ENCODE data around the gene CAPN11.

CAPN11 gene

DNA sequence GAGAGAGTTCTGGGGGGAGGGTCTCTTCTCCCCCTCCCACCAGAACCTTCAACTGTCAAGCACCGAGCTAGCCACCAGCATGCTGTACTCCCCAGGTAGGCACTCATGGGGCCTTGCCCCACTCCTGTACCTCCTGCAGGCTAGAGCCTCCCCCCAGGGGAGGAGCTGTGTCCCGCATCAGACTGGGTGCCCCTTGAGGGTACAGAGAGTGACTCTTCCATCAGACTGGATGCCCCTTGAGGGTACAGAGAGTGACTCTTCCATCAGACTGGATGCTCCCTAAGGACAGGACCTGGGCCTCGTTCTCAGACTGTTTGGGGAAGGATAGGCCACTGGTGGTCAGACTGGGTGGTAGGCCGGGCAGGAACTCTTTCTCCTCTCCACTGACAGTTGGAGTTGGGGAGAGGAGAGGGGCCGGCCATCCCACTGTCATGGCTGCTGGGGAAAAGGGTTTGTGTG, at the start of gene CAPN11:
Gene CAPN11 (plus strand): TSS at position 51 of the 459 bp plus-strand sequence. CDS start 29 bp downstream, at position 80.
- no peak for DNase-seq (ENCODE audit: low read depth in 2 of 2)

DNA sequence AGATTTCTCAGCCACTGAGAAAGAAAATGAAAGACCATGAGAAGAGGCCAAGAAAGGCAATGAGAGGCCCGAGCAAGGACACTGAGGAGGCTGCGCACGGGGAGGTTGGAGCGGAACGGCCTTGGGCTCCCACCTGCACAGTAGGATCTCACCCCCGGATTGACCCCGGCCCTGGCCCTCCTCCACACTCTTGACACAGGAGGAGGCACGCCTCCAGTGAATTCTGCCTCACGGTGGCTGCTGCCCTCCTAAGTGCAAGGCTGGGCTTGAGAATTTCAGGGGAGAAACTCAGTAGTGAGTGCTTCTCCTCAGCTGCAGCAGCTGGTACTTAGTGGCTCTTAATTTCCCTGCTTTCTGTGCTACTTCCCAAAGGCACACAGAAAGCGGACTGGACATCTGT, 49.4 kb upstream of the CAPN11 start:
- no peak for DNase-seq (ENCODE audit: low read depth in 2 of 2)

DNA sequence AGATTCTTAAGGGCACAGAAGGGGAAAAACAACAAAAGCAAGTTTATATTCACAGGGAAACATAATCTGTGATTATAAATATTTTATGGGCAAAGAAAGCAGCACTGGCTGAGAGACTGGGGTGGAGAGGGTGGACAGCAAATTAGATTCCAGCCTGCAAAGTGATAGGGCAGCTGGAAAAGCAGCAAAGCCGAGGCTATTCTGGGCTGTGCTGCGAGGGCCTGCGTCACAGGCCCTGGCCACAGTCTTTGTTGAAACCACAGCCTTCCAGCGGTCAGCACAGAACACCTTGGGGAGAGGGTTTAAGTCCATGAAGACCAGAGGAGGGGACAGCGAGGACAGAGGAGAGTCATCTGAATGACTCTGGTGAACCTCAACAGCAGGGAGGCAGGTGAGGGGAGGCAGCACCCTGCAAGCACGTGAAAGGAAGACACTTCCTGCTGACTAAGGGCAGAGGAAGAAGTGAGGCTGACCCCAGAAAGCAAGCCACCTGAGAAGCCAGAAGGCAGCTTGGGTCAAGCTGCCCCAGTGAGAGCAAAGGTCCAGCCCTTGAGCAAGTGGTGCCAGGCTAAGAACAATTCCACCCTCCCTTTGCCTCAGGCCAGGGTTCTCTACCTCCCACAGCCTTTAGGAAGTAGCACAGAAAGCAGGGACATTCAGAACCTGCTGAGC, 48.5 kb upstream of the CAPN11 start:
- no peak for DNase-seq (ENCODE audit: low read depth in 2 of 2)

DNA sequence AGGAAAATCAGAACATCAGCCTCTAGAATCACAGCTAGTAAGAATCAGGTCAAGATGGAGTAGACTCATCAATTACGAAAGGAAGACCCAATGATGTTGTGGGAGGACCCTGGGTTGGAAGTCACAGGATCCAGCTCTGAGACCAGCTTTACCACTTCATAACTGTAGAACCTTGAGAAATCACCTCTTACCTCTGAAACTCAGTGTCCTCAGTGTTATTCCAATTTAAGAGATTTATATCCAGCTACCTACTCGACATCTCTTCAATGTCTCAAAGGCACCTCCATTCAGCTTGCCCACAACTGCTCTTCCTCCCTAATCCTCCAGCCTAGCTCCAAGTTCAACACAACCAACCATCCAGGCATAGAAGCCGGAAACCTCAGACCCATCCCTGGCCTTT, 47.7 kb upstream of the CAPN11 start:
- no peak for DNase-seq (ENCODE audit: low read depth in 2 of 2)

DNA sequence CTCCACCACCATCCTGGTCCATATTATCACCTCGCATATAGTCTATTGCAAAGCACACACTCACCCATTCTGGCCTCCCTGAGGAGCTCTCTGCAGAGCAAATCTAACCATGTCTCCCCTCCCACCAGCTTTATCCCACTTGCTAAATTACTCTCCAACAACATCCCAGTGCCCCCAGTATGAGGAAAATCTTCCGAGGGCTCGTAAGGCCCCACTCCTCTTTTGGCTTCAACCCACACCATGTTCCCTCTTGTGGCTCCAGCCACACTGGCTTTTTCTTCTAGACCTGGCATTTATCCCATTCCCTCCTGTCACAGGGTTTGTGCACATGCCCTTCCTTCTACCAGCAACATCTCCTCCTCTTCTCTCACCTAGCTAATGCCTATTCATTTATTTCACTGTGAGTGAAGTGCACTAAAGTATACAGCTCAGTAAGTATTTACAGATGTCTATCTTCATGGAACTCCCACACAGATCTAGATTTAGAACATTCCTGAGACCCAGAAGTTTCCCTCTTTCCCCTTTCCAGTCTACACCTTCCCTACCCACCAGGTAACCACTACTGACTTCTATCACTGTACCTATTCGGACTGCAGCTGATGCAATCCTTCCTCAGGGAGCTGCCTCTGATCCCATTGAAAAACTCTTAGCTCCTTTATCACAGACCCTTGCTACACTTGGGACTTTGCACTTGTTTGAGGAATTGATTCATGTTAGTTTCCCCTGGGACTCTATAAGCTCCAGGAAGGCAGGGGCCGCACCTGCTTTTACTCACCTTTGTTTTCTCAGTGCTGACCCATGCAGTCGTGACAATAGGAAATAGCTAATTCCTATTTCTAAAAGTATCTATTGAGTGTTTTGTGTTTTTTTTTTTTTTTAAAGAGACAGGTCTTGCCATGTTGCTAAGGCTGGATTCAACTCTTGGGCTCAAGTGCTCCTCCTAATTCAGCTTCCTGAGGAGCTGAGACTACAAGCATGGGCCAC, 46.9 kb upstream of the CAPN11 start:
- DNase-seq (ENCODE audit: low read depth in 2 of 2), result no peak

DNA sequence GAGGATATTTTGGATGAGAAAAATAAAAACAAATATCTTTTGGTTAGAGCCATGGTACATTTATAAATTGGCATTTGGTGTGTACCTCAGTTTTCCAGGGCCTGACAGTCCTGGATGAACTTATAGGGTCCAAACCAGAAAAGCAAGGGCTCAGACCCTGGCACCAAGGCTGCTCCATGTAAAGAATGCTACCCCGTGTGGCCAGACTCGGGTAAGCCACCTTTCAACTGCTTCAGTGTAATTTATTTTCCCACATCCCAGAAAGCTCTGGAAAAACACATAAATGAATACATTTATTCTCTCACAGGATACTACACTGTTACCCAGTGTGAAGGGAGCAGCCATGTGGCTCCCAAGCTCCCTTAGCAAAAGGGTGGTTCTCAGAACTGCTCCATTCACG, 45.2 kb upstream of the CAPN11 start:
- no peak for DNase-seq (ENCODE audit: low read depth in 2 of 2)

DNA sequence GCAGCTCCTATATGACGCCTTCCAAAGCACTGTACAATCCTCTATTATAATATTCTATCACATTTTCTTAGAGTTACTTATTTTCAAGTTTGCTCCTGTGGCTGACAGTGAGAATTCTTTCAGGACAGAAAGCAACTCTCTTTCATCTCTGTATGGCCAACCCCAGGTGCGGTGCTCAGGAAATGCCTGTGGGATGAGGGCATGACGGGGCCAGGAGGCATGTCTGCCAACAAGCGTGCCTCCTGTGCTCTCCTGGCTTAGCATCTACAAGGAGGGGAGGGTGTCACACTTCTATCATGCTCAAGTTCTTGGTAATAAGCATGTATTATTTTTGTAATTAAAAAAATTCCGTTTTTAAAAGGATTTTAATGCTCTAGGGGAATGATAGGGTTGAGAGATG, 42.8 kb upstream of the CAPN11 start:
- DNase-seq (ENCODE audit: low read depth in 2 of 2), result no peak

DNA sequence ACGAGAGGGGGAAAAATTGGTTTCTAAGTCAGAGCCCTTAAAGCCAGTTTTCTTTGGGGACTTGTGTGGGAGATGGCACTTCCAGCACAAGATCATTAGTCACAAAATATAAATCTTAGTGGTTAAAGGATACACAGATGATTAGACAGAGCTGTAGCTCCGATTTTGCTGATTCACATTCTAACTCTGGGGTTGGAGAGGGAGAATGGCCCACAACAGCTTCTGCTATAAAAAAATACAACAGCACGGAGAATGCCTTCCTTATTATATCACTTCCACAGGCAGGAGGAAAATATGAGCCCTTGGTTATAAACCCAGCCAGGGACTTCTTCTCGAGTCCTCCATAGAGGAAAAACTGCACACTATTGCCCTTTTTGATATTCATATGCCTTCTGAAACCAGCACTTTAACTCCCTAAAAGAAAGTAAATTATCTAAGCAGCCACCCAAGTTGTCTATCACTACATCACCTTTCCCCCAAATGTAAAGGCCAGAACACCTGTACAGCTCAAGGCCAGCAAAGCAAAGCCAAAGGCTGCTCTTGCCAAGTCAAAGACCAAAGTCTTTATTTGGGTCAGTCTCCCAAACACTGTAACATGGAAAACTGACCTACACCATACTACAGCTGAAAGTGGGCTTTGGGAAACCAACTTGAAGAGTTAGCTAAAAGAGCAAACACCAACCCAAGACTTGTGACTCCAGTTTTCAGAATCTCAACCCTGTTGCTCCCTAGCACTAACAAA, 41.8 kb upstream of the CAPN11 start:
- DNase-seq (ENCODE audit: low read depth in 2 of 2), result no peak

DNA sequence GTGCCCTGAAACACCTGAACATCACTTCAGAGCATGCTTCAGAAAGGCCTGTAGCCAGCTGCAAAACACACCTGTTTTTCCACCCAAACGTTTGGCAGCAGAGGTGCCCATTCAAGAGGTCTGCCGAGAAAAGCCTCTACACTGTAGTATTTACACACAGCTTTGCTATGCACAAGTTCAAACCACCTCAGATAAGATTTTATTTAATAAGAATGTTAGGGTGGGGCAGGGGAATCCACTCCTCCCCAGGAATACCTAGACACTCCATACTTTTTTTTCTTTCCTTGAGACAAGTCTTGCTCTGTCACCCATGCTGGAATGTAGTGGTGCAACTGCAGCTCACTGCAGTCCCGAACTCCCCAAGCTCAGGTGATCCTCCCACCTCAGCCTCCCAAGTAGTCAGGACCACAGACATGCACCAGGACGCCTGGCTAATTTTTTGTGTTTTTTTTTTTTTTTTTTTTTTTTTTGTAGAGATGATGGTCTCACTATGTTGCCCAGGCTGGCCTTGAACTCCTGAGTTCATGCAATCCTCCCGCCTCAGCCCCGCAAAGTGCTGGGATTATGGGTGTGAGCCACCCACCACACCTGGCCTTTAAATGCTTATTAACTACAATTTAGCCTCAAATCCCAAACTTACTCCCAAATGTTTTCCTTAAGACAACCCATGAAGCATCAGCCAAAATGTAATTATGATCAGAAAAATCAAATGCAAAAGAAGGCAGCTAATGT, 41.1 kb upstream of the CAPN11 start:
- DNase-seq (ENCODE audit: low read depth in 2 of 2), result no peak

DNA sequence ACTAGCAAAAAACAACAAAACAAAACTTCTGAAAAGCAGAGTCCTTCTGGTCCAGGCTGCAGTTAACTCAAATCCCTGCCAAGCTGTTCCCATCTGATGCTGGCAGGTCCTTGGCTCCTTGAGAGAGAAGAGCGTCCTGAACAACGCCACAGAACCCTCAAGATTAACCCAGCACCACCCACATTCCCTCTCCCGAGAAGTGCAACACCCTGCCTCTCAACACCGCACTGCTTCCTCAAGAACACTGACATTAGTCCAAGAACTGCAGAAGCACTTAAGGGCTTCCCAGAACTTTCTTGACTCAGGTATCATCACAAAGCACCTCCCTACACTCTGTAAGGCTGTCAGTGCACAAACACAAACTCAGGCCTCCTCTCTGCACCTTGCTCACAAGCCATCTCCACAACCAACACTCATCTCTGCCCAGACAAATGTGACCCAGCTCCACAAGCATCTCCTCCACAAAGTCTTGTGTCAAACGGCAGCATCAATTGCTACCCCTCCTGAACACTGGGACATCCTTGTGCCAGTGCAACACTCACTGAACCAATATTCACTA, 38.8 kb upstream of the CAPN11 start:
- DNase-seq (ENCODE audit: low read depth in 2 of 2), result no peak

DNA sequence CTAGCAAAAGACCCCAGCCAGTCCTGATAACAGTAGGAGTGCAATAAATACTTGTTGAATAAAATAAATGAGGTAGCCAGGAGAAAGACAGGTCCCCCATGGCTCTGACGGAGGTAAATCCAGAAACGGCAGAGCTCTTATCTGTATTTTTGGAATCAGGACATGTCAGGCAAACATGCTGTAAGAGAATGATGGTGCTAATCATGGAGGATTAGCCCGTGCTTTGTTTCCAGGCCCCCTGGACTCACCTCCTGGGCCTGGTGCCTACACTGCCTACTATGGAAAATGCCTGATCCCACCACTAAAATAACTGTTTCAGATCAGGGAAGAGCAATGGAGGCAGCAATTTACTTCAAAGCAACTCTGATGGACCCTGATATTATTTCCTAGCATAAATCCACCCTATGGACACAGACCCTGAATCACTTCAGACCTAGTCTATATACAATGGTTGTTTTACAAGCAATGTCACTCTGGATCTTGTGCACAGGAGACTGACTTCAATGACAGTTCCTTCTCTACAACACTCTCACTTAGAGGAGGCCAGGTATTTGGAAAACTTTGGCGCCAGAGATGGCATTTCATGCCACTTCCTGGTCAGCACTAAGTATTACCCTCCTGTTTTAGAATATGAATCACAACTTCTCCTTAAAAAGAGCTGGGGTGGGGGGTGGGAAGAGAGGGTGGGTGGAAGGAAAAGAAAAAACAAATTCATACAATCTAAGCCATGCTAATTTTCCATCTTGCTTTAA, 37.8 kb upstream of the CAPN11 start:
- no peak for DNase-seq (ENCODE audit: low read depth in 2 of 2)

DNA sequence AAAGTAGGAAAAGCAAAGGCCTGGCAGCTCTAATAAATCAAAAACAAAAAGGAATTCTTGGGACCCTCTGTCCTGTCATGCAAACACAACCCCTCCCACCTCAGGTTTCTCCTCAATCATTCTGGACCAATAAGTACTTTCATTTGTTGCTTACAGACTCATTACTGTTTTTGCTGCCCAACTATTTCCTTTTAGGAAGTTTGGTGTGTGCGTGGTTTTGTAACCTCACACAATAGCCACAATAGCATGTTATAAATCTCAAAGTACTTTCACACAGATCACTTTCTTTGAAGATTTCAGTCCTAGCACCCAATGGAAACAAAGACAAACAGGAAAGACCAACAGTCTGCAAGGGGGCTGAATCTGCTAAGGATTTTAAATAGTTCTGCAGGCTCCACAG, 35.8 kb upstream of the CAPN11 start:
- DNase-seq (ENCODE audit: low read depth in 2 of 2), result no peak

DNA sequence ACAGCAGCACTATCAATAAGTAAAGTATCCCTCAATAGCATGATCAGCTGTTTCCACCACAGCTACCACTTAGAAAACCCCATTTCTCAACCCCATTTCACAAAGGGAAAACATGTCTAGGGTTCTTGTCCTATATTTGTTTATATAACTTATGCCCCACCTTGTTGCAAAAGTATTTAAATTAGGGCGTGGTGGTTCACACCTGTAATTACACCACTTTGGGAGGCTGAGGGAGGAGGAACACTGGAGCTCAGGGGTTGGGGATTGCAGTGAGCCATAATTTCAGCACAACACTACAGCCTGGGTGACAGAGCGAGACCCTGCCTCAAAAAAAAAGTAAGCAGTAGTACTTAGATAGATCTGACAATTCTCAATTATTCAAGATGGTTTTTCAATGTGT, 35.1 kb upstream of the CAPN11 start:
- DNase-seq (ENCODE audit: low read depth in 2 of 2), result no peak

DNA sequence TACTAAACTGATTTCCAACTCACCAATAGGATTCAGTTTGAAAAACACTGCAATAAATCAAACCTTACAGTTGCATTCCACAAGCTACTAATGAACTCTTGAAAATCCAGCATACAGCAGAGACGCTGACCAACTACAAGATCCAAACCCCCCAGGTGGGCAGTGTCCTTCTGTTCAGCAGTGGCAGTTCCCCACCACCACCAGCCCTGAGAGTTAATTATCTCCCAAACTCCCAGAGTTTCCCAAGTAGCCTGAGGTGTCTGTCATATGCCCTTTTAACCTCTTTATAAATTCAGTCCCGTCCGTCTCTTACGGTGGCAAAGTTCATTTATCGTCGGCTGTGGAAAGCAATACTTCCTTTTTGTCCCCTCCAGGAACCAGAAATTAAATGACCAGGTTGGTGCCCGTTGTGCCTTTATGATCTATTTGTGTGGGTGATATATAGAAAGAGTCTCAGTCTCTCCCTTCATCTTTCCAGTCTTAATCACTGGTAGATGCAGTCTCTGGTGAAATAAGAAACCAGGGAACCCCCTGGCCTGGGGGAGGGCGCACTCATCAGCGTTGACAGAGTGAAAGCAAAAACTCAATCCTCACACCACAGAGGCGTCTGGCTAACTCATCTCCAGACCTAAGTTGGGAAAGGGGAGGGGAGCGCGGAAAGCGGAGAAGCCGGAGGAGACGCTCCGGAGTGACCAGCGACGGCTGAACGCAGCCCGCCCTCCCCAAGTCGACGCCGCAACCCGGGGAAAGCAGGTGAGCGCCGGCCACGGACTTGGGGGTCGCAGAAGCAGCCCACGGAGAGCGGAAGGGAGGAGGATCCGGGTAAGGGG, 32.1 kb upstream of the CAPN11 start:
- peak; percentile 60 to 75 for DNase-seq (ENCODE audit: low read depth in 2 of 2)

DNA sequence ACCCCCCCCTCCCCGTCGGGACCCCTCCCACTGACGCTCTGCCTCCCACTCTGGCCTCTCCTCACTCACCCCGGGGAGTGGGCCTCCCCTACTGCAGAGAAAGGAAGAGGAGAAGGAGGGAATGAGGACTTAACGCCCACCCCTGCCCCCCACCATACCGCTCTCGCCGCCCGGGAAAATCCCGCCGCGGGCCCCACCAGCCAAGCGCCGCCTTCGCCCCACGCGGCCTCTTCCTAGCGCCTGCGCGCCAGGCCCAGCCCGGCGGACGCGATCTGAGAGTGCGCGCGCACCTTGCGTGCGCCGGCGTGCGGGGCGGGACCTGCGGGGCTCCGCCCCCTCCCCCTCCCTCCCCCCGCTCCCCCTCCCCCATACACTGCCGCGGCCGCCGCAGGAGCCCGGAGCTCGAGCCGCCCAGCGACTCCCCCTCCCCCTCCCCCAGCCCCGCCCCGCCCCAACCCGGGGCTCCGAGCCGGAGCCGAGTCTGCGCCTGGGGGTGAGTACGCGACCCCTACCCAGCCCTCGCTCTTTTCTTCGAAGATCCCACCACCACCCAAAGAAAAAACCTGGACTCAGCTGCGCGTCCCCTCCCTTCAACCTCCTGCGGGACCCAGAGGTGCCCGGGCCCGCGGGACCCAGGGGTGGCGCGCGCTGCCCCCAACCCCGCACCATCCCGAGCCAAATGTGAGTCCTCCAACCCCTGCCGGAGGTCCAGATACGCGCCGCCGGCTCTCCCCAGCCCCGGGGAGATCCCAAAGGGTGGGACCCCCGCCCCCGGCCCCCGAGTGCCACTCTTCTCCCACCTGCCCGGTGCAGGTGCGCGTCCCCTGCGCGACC, 31.2 kb upstream of the CAPN11 start, which contains the start of the genes MRPL14 and TMEM63B:
Gene MRPL14 (minus strand): TSS at position 267 of the 834 bp plus-strand sequence. CDS start 10,841 bp downstream, outside the sequence.
Gene TMEM63B (plus strand): TSS at position 369 of the 834 bp plus-strand sequence. CDS start 7,031 bp downstream, outside the sequence.
- peak; percentile 80 to 86 for DNase-seq (ENCODE audit: low read depth in 2 of 2)

DNA sequence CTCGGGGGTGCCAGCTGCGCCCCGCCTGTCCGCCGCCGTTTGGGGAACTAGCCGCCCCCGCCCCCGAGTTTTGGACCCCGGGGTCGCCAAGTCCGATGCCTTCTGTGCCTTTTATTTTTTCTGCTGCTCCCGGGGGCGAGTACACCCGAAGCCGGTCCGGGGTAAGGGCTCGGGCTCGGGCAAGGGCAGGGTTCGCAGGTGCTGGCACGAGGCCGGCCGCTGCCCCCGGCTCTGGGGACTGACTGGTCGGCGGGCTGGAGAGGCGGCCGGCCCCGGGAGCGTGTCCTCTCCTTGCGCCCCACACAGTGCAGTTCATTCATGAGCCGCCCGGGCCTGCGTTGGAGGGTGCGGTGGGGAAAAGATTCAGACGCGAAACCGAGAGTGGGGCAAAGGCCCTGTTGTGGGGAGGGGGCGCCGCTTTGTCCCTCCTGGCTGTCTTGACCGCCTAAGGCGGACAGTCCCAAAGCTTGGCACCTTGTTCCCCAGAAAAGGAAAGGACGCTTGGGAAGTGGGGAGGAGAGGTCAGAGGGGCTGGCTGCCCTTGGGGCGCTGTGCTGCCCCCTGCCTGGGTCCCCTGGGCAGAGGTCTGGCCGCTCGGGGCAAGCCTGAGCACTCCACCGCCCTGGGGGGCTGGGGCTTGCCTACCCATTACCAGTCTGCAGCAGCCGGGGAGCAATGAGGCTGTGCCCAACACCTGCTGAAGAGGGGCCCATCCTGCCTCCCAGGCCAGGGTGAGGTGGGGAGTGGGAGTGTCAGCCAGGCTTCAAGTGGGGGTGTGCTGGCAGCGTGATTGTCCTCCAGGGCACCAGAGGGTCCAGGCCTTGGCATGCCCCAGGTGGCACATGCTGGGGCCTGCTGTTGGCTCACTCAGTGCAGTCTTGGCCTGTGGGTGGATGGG, 30.4 kb upstream of the CAPN11 start:
- peak in 1 of 2 donors; percentile 15 for DNase-seq (ENCODE audit: low read depth in 2 of 2)

DNA sequence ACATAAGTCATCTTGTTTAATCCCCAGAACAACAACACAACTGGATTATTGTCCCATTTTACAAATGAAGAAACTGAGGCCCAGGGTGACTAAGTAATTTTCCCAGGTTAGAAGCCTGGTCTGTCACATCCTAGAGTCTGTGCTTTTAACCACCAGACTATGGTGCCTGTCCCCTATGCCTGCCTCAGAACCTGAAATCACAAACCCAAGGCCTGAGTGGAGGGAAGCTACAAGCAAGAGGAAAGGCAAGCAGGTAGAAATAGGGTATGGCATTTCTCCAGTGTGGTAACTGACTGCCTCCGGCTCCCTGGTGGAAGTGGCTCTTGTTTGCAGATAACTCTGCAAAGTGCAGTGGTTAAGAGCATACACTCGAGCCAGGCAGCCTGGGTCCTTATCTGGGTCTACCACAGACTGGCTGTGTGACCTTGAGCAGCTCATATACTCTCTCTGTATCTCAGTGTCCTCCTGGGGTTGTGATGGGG, 28.7 kb upstream of the CAPN11 start:
- no peak for DNase-seq (ENCODE audit: low read depth in 2 of 2)

All from stimulated activated CD8-positive, alpha-beta memory T cell treated with anti-CD3 and anti-CD28 coated beads, Interleukin-2, amount 100 ng/mL, for 48 hours (primary cell).